Measurements from ENCODE around the gene CACNG7. TPM values are rescaled to one million over a fixed set of nuclear protein-coding genes. Genes with fewer than 3 reads are reported as not detected.

The CACNG7 gene
- total and polyA plus RNA-seq, 2 donors, result 0.09 to 0.26 TPM

Other genes with a start within 250 kb of the CACNG7 start
- gene NLRP12, start 85.0 kb upstream of the CACNG7 start, total RNA-seq, result 0.42 TPM
- gene NLRP12, start 85.0 kb upstream of the CACNG7 start, polyA plus RNA-seq, result 0.18 TPM
- gene MYADM, start 41.4 kb upstream of the CACNG7 start, total RNA-seq, result 31.9 TPM
- gene MYADM, start 41.4 kb upstream of the CACNG7 start, polyA plus RNA-seq, result 271 TPM
- gene PRKCG, start 27.1 kb upstream of the CACNG7 start, total RNA-seq, result 0.32 TPM
- gene PRKCG, start 27.1 kb upstream of the CACNG7 start, polyA plus RNA-seq, result 0.03 TPM
- gene CACNG8, start 53.7 kb downstream of the CACNG7 start, total RNA-seq, result 0.11 TPM
- gene CACNG8, start 53.7 kb downstream of the CACNG7 start, polyA plus RNA-seq, result 0.08 TPM
- 1.3 TPM for gene CACNG6, start 82.4 kb downstream of the CACNG7 start, total RNA-seq
- gene CACNG6, start 82.4 kb downstream of the CACNG7 start, polyA plus RNA-seq, result not detected
- not detected for gene VSTM1, start 154.6 kb downstream of the CACNG7 start, total RNA-seq
- not detected for gene VSTM1, start 154.6 kb downstream of the CACNG7 start, polyA plus RNA-seq
- not detected for gene TARM1, start 172.1 kb downstream of the CACNG7 start, total RNA-seq
- gene TARM1, start 172.1 kb downstream of the CACNG7 start, polyA plus RNA-seq, result not detected
- gene OSCAR, start 191.5 kb downstream of the CACNG7 start, total RNA-seq, result 0.21 TPM
- 2.3 TPM for gene OSCAR, start 191.5 kb downstream of the CACNG7 start, polyA plus RNA-seq
- gene NDUFA3, start 193.6 kb downstream of the CACNG7 start, total RNA-seq, result 11.3 TPM
- gene NDUFA3, start 193.6 kb downstream of the CACNG7 start, polyA plus RNA-seq, result 155 TPM
- 4.0 TPM for gene TFPT, start 206.4 kb downstream of the CACNG7 start, total RNA-seq
- 22.8 TPM for gene TFPT, start 206.4 kb downstream of the CACNG7 start, polyA plus RNA-seq
- 22.5 TPM for gene PRPF31, start 206.5 kb downstream of the CACNG7 start, total RNA-seq
- gene PRPF31, start 206.5 kb downstream of the CACNG7 start, polyA plus RNA-seq, result 67.7 TPM
- gene CNOT3, start 228.5 kb downstream of the CACNG7 start, total RNA-seq, result 11.6 TPM
- 35.8 TPM for gene CNOT3, start 228.5 kb downstream of the CACNG7 start, polyA plus RNA-seq